GM23338 (cell line): Measurements from ENCODE around the gene USP6.
"Not testable (repeated sequence)": the region's sequence is repeated elsewhere in the genome, so short reads cannot be mapped to it uniquely, and the experiment has no call there.

Source experiments
- CTCF ChIP-seq, 2 experiments: fragments of 200-600 bp in 1 of 2; sonication (generic) in 1 of 2; conservative IDR thresholded peaks; 2 replicates each; pipeline versions ENCODE4 v1.5.1 to v1.6.1; 2016 to 2017; ENCODE audit warnings: antibody characterized with exemption in 2 of 2, low read depth in 2 of 2, mild to moderate bottlenecking in 2 of 2, moderate library complexity in 1 of 2
- EZH2 ChIP-seq: fragments of 200-600 bp; sonication (generic); IDR thresholded peaks from one replicate; pipeline ENCODE4 v1.8.0; 2017; ENCODE audit warnings: antibody characterized with exemption, mild to moderate bottlenecking, low read depth; ENCODE audit not compliant: unreplicated experiment

GRCh38 chr17:5142877-5143276, 27.0 kb downstream of the USP6 start:
- TF ChIP-seq EZH2; CTCF (conservative IDR thresholded peaks at IDR 0.05; ENCODE audit: low read depth in 2 of 2): not testable (repeated sequence)
